Measurements from ENCODE around the gene ISCA2.

GRCh38 chr14:74539503-74539902 lies 45.9 kb downstream of the ISCA2 start:
- no peak for TF ChIP-seq CTCF (conservative IDR thresholded peaks at IDR 0.05; ENCODE audit: low read length)
- no peak for TF ChIP-seq EZH2phosphoT487 (IDR thresholded peaks at IDR 0.05; ENCODE audit: borderline replicate concordance, low read depth, low read length)

Data from OCI-LY7 (cell line).